NCI-H82 (cell line): ENCODE results near the gene LRAT.

Source experiments
- DNase-seq: peaks from one replicate; lab custom pipeline; 2025; lab: John Stamatoyannopoulos, UW

The LRAT gene

DNA sequence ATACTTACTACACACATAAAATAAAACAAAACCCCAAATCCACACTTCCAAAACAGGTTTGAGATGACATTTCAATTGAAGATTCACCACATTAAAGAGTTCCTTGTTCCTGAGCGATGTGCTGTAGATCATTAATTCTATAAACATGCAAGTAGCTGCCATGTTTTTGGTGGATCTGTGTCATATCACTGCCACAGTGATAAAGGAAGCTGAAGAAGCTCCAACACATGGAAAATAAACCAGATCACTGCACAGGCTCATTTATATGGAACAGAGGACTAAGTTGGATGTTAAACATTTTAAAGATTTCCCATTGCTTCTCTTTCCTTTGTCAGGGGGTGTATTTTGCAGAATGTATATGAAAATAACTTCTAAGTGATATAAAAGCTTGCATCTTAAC lies 34.5 kb downstream of the LRAT start:
- DNase-seq, result no peak

DNA sequence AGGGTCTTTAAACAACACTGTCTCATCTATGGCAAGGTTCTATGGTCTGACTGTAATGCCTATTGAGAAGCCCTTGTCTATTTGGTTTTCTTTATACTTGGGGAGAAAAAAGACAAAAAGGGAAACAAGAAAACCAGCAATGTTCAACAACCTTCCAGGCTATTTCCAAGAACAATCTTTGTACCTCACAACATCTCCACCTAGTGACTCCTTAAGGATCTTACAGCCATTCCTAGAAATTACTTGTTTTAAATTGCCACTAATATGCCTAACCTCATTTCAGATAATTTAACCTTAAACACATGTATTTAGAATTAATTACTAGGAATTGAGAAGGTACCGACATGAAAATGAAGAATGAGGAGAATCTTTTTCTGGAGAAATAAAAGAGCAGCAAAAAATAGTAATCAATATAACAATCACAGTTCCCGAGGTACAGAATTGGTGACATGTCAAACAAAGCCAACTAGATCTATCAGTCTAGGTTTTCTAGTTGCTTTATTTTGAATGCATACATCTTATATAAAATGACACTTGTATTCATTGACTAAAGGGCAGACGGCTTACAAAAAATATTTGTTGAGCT lies 35.7 kb downstream of the LRAT start:
- DNase-seq, result peak; percentile 32

- DNase-seq, result no peak
These were observed 37.6 kb downstream of the LRAT start, which contains the start of gene RBM46 for GRCh38 chr4:154781126-154781982. Gene RBM46, plus strand, starts transcription at chr4:154781272. Its CDS starts 15,481 bp downstream, at chr4:154796753.

DNA sequence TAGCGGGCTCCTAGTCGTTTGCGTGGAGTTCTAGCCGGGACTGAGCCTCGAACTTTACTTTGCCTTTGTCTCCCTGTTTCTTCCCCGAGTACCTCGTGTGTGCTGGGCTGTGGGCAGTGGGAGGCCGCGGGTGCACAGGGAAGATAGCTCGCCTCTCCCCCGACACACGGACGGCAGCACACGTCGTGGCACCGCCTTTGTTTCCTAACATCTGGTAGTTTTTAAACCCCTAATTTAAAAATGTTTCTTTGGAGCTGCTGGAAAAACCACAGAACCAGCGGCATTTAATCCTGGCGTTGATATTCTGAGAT lies 38.1 kb downstream of the LRAT start:
- no peak for DNase-seq
